ENCODE results near the gene EVC2.

Gene EVC2

GRCh38 chr4:5708449-5709206 is at the start of gene EVC2:
Gene EVC2, minus strand, starts transcription at chr4:5708559. Its CDS starts 46 bp downstream, at chr4:5708513.
- H3K4me1 Mint-ChIP-seq (ENCODE audit: low read depth) = peaks cover 21% of the 10 kb centered on the region
- peak within 1 kb of the TSS; percentile 47 for H3K4me3 Mint-ChIP-seq
- H3K27ac Mint-ChIP-seq = no peak within 1 kb of the TSS
- peaks cover 24% of the 10 kb centered on the region for H3K27me3 Mint-ChIP-seq
- no peaks in the 10 kb centered on the region for H3K9me3 Mint-ChIP-seq (ENCODE audit: low read depth)
- no peaks in the 10 kb centered on the region for H3K36me3 Mint-ChIP-seq

GRCh38 chr4:5757954-5758353 is 49.6 kb upstream of the EVC2 start:
- Mint-ChIP-seq H3K36me3 (no peaks in the 10 kb centered on the region), H3K4me3 (no peak overlapping the region), H3K27me3 (peaks cover 2% of the 10 kb centered on the region), H3K9me3 (ENCODE audit: low read depth) (no peaks in the 10 kb centered on the region), H3K27ac (no peak overlapping the region), H3K4me1 (ENCODE audit: low read depth) (peaks cover 4% of the 10 kb centered on the region)

GRCh38 chr4:5757536-5757935 is 49.2 kb upstream of the EVC2 start:
- peaks cover 2% of the 10 kb centered on the region for H3K27me3 Mint-ChIP-seq
- H3K36me3 Mint-ChIP-seq = no peaks in the 10 kb centered on the region
- no peak overlapping the region for H3K4me3 Mint-ChIP-seq
- H3K27ac Mint-ChIP-seq = no peak overlapping the region
- H3K4me1 Mint-ChIP-seq (ENCODE audit: low read depth) = peaks cover 4% of the 10 kb centered on the region
- H3K9me3 Mint-ChIP-seq (ENCODE audit: low read depth) = no peaks in the 10 kb centered on the region

- H3K27ac Mint-ChIP-seq = no peak overlapping the region
- no peaks in the 10 kb centered on the region for H3K36me3 Mint-ChIP-seq
- H3K4me1 Mint-ChIP-seq (ENCODE audit: low read depth) = peaks cover 4% of the 10 kb centered on the region
- H3K4me3 Mint-ChIP-seq = no peak overlapping the region
- H3K9me3 Mint-ChIP-seq (ENCODE audit: low read depth) = no peaks in the 10 kb centered on the region
- H3K27me3 Mint-ChIP-seq = peaks cover 2% of the 10 kb centered on the region
Measured at GRCh38 chr4:5757091-5757490, 48.7 kb upstream of the EVC2 start.

DNA sequence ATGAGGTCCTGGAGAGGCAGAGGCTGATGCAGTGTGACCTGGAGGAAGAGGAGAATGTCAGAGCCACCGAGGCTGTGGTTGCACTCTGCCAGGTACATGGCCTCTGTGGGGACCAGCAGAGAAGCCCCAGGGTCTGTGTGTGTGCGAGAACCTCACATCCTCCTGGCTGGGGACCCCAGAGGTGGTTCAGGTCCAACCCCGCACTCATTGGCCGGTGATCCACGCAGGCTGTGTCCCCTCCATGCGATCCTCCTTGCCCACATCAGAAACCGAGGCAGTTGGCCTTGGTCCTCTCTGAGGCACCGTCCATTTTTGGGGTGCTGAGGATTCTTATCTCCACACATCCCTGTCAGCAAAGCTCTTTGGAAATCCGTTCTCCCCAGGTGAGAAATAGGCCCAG is 47.9 kb upstream of the EVC2 start:
- no peaks in the 10 kb centered on the region for H3K9me3 Mint-ChIP-seq (ENCODE audit: low read depth)
- H3K4me3 Mint-ChIP-seq = no peak overlapping the region
- peaks cover 4% of the 10 kb centered on the region for H3K4me1 Mint-ChIP-seq (ENCODE audit: low read depth)
- no peaks in the 10 kb centered on the region for H3K36me3 Mint-ChIP-seq
- no peak overlapping the region for H3K27ac Mint-ChIP-seq
- peaks cover 2% of the 10 kb centered on the region for H3K27me3 Mint-ChIP-seq

DNA sequence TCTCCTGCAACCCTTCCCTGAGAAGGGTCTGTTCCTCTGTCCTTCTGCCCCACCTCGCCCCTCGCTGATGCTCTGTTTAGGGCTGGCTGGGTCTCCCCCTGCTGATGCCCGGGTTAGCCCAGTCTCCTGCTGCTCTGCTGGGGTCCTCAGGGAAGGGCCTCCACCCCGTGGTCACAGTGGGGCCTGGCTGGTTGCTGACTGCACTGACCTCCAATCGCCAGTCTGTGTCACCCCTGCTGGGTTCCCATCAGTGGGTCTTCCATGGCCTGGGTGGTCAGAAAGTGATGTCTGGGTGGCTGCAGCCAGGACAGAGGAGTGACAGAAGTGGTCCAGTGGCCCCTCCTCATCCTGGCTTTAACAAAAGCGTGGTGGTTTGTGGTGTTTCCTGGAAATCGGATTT is 47.3 kb upstream of the EVC2 start:
- Mint-ChIP-seq H3K4me1 (ENCODE audit: low read depth) (peaks cover 4% of the 10 kb centered on the region), H3K9me3 (ENCODE audit: low read depth) (no peaks in the 10 kb centered on the region), H3K4me3 (no peak overlapping the region), H3K27me3 (peaks cover 2% of the 10 kb centered on the region), H3K27ac (no peak overlapping the region), H3K36me3 (no peaks in the 10 kb centered on the region)

DNA sequence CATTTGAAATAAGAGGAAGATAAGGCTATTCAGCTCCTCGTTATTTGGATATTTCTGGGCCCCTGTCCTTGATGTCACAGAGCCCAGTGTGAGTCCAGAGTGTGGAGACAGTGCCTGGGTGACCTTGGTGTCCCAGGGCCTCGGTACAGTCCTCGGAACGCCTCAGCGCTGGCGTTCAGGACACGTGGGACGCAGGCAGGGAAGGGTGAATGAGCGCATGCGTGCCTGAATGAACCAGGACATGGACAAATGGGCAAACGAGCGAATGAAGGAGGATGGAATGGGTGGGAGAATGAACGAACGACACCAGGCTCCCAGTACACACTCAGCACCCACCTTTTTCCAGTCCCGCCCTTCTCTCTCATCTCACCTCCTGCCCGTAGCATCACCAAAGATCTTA is 46.8 kb upstream of the EVC2 start:
- no peak overlapping the region for H3K27ac Mint-ChIP-seq
- H3K4me3 Mint-ChIP-seq = no peak overlapping the region
- H3K4me1 Mint-ChIP-seq (ENCODE audit: low read depth) = peaks cover 4% of the 10 kb centered on the region
- H3K36me3 Mint-ChIP-seq = no peaks in the 10 kb centered on the region
- no peaks in the 10 kb centered on the region for H3K9me3 Mint-ChIP-seq (ENCODE audit: low read depth)
- peaks cover 2% of the 10 kb centered on the region for H3K27me3 Mint-ChIP-seq

DNA sequence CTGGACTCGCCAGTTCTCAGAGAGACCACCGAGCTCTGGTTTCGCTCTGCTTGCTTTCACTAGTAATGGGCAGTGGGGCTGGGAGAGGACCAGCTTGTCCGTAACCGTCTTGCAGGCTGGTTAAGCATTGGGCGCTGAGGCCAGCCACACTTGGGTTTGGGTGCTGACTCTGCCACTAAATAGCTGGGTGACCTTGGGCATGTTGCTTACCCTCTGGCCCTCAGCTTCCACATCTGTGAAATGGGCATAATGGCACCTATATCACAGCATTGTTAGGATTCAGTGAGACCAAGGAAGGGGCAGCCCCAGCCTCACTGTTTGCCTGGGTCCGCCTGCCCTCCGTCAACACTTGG is 46.1 kb upstream of the EVC2 start:
- no peaks in the 10 kb centered on the region for H3K9me3 Mint-ChIP-seq (ENCODE audit: low read depth)
- no peak overlapping the region for H3K4me3 Mint-ChIP-seq
- H3K36me3 Mint-ChIP-seq = no peaks in the 10 kb centered on the region
- H3K4me1 Mint-ChIP-seq (ENCODE audit: low read depth) = peaks cover 4% of the 10 kb centered on the region
- no peak overlapping the region for H3K27ac Mint-ChIP-seq
- H3K27me3 Mint-ChIP-seq = peaks cover 2% of the 10 kb centered on the region

DNA sequence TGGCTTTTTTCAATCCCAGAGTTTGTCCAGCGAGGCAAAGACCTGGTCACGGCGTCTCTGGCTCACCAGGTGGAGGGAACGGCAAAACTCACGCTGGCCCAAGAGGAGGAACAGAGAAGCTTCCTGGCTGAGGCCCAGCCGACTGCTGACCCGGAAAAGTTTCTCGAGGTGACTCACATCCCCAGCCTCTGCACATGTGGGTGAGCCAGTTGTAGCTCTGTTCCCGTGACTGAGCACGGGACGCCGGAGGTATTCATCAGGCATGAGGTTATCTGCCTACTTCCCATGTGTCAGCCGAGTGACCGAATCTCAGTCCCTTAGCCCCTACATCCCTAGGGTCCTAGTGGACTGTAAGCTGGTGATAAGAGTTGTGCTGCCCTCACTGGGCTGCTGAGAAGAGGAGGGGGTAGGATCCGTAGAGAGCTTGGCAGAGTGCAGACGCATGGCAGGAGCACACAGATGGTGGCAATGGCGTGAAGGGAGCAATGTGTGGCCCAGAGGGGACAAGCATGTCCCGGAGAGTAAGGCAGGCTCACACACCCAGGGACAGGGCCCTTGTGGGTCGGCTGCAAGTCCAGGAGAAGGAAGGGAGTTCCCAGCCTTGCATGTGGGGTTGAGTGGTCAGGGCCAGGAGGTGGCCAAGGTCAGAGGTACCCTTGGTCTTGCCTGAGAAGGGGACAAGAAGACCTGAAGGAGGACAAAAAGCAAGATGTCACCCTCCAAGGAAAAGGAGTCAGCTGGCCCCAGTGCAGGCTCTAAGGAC is 45.6 kb upstream of the EVC2 start:
- no peaks in the 10 kb centered on the region for H3K36me3 Mint-ChIP-seq
- no peak overlapping the region for H3K4me3 Mint-ChIP-seq
- H3K27ac Mint-ChIP-seq = no peak overlapping the region
- no peaks in the 10 kb centered on the region for H3K9me3 Mint-ChIP-seq (ENCODE audit: low read depth)
- H3K27me3 Mint-ChIP-seq = peaks cover 2% of the 10 kb centered on the region
- peaks cover 3% of the 10 kb centered on the region for H3K4me1 Mint-ChIP-seq (ENCODE audit: low read depth)

- Mint-ChIP-seq H3K27ac (no peak overlapping the region), H3K4me3 (no peak overlapping the region), H3K27me3 (peaks cover 2% of the 10 kb centered on the region), H3K4me1 (ENCODE audit: low read depth) (no peaks in the 10 kb centered on the region), H3K9me3 (ENCODE audit: low read depth) (no peaks in the 10 kb centered on the region), H3K36me3 (no peaks in the 10 kb centered on the region)
Measured at GRCh38 chr4:5753366-5753765, 45.0 kb upstream of the EVC2 start.

DNA sequence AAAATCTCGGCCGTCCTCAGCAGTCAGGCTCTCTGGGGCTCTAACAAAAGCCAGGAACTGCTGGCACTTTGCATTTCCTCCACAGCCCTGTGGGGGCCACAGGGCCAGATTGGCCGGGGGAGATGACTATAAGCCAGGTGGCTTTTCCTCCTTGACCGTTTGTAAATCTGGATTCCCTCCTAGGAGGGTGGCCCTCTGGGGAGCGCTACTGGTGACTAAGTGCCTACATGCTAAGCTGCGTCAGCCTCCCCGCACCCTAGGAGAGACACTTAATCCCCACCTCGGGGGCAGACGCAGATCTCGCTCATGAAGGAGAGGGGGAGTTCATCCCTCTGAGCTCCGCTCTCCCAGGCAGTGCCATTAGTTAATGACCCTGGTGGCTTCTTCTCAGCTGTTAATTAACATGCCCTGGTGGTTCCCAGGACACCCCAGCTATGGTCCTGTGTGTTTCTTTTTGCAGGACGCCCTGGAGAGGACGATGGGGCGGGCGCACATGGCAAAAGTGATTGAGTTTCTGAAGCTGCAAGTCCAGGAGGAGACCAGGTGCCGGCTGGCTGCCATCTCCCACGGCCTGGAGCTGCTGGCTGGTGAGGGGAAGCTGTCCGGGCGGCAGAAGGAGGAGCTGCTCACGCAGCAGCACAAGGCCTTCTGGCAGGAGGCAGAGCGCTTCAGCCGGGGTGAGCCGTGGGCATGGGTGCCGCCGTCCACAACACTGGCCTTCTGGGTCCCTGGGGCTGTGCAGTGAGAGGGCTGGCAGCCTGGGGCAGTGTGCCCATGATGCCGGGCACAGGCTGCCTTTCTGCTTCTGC is 44.2 kb upstream of the EVC2 start:
- Mint-ChIP-seq H3K9me3 (ENCODE audit: low read depth) (no peaks in the 10 kb centered on the region), H3K27me3 (peaks cover 2% of the 10 kb centered on the region), H3K4me3 (no peak overlapping the region), H3K4me1 (ENCODE audit: low read depth) (no peaks in the 10 kb centered on the region), H3K27ac (no peak overlapping the region), H3K36me3 (no peaks in the 10 kb centered on the region)

DNA sequence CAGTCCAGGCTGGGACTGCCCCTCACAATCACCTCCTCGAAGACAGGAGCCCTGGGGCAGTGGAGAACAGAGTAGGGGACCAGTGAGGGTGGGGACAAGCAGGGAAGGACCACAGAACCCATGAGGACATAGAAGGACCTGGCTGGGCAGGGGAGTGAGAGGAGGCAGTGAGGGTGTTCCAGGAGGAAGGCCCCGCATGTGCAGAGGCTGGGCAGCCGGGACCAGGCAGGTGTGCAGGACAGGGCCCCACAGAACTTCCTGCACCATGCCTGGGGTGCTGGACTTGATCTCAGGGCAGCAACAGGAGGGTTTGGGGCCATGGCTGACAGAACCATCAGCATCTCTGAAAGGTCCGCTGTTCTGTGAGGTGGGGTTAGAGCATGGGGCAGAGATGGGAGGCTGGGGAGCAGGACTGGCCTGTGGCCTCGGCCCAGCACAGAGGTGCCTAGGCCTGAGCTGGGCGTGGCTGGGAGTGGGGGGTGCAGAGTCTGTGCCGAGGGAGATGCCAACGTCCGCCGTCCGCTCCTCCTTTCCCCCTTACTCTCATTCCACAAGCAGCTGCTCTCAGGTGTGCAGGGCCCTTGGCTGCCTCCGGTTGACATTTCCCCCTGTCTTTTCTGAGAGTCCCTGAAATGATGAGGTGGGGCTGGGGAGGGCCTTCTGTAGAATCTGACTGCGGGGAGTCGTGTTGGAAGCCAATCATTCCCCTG is 43.5 kb upstream of the EVC2 start:
- H3K36me3 Mint-ChIP-seq = no peaks in the 10 kb centered on the region
- H3K4me1 Mint-ChIP-seq (ENCODE audit: low read depth) = no peaks in the 10 kb centered on the region
- no peaks in the 10 kb centered on the region for H3K9me3 Mint-ChIP-seq (ENCODE audit: low read depth)
- no peak overlapping the region for H3K27ac Mint-ChIP-seq
- H3K27me3 Mint-ChIP-seq = peaks cover 2% of the 10 kb centered on the region
- H3K4me3 Mint-ChIP-seq = no peak overlapping the region

- peaks cover 2% of the 10 kb centered on the region for H3K27me3 Mint-ChIP-seq
- H3K27ac Mint-ChIP-seq = no peak overlapping the region
- H3K4me3 Mint-ChIP-seq = no peak overlapping the region
- no peaks in the 10 kb centered on the region for H3K9me3 Mint-ChIP-seq (ENCODE audit: low read depth)
- no peaks in the 10 kb centered on the region for H3K36me3 Mint-ChIP-seq
- no peaks in the 10 kb centered on the region for H3K4me1 Mint-ChIP-seq (ENCODE audit: low read depth)
Measured at GRCh38 chr4:5750946-5751665, 42.7 kb upstream of the EVC2 start.

All from activated naive CD8-positive, alpha-beta T cell (primary cell).